HG03175 (cell line): Measurements from ENCODE around the gene PDZD2.
"Not testable (repeated sequence)": the region's sequence is repeated elsewhere in the genome, so short reads cannot be mapped to it uniquely, and the experiment has no call there.

Experiments
- ATAC-seq: cut with Tn5 transposase; IDR thresholded peaks from one replicate; pipeline ENCODE4 v1.9.1; 2021; ENCODE audit warnings: mild to moderate bottlenecking, moderate library complexity; ENCODE audit not compliant: unreplicated experiment

Gene PDZD2

DNA sequence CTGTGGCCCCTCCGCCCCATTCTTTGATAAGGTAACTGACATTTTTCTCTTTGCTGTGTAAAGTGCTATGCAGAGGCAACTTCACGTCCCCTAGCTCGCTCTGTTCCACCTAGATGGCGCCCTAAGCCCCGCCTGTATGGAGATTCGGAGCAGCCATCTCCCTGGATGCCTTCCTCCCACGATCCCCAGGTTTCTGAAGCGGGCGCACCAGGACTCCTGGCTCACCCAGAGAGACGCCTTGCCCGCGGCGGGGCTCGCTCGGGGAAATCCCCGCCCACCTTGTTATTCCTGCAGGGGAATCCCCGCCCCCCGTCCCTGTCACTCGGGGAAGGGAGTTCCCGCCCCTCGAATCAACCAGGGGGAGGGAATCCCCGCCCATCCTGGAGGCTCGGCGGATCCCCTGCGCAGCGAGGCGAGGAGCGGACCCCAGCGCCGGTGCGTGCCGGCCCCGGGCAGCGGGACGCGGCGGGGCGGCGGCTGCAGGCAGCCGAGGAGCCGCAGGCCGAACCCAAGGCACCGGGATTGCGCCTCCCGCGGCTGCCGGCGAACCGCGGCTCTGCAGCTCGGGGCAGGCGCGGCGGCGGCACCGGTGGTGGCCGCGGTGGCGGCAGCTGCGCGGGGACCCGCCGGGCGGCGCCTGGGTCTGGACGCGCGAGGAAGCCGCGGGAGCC is at the start of gene PDZD2:
Gene PDZD2, plus strand, starts transcription at position 384 of the 671 bp plus-strand sequence.
- peak; percentile 83 for ATAC-seq

DNA sequence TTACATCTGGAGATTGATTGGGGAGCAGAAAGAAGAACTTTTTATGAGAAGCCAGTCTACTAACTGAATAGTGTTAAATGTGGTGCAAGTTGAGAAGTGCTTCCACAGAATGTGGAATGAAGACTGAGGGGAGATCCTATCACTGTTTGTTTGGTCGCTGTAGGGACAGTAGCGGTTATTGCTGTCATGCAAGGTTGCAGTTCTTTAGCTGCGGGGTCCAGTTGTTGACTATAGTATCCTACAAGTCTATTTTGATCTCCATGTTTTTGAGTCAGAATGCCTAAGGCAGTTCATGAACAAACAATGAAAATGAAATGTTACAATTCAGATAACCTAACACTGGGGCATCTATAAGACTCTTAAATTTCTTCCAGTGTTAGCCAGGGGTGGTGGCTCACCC is 45.3 kb upstream of the PDZD2 start:
- no peak for ATAC-seq

DNA sequence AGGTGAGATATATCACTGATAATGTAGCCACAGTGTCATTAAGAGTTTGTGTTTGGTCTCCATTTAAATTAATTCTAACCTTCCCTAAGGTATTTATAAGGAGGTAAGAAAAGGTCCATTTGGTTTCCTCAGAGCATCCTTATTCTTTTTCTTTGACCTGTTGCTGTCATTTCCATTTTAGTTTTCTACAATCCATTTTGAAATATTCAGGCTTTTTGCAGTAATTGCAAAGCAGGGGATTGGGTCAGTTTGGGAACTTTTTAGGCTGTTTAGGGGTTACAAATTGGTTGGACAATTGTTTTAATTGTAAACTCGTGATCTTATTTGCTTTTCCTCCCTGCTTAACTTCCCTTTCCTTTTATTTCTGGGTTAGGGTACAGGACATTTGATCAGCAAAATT is 42.6 kb upstream of the PDZD2 start:
- ATAC-seq = no peak

DNA sequence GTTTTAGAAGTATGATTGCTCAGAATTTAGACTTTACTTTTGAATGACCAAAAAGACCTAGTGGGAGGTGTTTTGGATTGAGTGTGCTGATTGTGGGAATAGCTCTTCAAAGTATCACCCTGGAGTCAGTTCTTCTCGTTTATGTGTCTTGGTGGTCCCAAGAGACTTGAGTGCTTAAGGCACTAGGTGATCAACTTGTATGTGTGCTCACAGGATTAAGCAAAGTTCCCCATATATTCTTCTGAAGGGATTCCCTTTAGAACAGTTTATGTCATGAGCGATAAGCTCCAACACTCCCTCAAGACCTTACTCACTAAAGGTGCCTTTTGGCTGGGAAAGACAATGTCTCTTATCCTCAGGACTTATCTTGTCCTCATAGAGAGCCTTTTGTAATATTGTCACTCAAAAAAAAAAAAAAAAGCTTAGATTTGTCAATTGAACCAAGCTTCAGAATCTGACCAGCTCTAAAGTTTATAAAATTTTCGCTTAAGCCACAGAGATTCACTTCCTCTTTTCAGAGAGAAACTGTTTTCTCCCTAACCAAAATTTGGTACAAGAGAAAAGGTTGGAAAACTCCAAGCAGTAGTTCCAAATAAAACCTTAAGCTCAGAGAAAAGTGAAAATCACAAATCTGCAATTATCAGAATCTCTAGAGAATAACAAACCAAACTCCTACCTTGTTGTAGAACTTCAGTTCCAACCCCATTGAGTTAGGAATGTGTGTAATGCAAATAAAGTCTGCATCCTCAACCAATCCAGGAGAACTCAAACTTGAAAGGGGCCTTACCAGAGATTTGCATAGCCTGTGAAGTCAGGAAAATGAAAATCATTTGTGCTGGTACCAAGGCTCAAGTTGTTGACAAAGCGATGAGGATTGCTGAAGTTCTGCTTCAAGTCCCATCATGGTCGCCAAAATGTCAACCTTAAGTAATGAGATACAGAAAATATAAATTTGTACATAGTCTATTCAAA is 40.0 kb upstream of the PDZD2 start:
- ATAC-seq = no peak

DNA sequence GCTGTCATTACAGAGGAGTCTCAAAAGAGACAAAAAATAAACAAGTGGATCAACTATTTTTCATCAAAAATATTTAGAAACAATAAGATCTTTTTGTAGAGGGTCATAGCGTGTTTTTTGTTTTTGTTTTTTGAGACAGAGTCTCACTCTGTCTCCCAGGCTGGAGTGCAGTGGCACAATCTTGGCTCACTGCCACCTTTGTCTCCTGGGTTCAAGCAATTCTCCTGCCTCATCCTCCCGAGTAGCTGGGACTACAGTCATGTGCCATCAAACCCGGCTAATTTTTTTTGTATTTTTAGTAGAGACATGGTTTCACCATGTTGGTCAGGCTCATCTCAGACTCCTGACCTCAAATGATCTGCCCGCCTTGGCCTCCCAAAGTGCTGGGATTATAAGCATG is 36.6 kb upstream of the PDZD2 start:
- ATAC-seq = not testable (repeated sequence)

DNA sequence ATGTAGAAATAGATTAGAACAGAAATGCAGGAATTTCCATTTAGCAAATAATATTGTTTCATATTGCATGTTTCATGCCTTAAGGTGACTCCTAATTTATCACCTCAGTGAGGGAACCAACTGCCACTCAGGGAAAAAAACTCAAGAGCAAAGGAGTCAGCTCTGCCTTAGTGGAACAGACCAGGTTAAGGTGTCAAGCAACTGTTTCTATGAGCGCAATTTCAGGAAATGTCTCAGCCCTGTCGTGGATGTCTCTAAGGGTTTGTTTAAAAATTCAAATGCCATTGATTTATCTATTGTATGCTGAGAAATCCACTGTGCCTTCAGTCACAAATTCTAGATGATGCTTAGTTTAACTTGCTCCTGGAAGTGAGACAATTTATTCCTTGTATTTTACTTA is 34.7 kb upstream of the PDZD2 start:
- ATAC-seq = no peak

DNA sequence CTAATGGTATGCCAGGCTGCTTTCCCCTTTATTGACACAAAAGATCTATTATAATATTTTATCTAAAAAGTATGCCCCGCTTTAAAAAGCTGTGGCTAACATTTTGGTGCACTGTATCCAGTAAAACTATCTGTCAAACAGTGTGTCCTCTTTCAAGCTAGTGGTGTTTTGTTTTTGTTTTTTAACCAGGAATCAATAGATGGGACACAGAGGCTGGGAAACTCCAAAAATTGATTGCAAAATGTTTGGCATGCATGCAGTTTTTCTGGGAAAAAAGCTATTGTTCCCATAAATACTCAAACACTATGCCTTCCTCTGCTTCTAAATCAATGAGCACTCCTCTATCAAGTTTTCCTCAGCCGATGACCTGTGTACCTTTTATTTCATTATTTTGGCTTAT is 34.3 kb upstream of the PDZD2 start:
- no peak for ATAC-seq

DNA sequence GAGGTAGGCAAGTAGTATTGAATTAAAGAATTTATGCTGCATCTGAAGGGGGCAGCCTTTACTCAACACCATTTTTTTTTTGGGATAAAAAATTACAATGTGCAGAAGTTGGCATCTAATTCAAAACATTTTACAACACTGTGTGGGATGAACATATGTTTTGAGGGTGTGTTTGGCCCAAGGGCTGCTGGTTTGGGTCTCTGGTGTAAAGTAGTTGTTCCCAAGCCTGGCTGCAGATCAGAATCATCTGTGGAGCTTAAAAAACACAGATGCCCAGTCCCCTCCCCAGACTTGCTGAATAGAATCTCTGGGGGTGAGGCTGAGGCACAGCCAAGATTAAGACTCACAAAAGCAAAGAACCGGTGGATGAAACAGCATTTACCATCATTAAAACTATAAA is 33.0 kb upstream of the PDZD2 start:
- ATAC-seq = no peak

DNA sequence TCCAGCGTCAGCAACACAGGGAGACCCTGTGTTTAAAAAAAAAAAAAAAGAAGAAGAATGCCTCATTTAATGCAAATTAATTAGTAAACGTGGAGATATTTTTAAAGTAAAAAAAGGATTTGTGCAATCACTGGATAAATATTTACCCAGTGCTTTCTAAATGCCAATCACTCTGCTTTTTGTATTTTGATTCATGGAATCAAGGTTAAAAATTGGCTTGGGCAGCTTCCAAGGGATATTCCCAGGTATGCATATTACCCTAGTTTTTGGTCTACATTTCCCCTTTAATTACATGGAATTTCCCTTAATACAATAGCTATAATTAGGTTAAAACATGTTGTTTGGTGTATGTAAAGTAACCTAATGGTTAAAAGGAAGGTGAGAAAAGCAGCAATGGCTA is 31.4 kb upstream of the PDZD2 start:
- ATAC-seq = no peak

DNA sequence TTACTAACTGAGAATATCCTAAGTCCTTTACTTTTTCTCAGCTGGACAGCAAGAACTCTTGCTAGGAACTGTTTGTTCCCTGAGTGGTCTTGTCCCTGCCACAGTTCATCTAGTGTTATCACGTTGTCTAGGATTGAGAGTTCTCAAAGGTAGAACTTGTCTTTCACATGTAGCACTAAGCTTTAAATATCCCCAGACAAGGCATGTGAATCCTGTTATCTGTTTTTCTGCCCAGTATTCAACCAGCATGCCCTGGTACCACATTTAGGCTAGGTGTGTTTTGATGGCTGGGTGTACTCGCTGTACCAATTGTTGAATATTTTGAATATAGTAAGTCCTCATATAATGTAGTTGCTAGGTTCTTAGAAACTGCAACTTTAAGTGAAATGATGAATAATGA is 27.9 kb upstream of the PDZD2 start:
- no peak for ATAC-seq

DNA sequence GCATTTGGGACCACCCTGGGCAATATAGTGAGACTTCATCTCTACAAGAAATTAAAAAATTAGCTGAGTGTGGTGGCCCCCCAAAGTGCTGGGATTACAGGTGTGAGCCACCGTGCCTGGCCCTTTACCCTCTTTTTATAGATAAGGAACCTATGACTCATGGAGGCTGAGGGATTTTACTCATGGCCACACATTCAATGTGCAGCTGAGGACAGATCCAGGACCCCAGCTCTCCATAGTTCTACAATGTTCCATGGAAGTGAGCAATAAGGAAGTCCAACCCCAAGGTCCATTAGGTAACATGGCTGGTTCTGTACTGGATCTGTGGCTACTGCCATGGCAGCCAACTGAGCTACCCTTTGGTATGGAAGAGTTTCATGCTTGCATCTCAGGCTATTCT is 25.3 kb upstream of the PDZD2 start:
- no peak for ATAC-seq

DNA sequence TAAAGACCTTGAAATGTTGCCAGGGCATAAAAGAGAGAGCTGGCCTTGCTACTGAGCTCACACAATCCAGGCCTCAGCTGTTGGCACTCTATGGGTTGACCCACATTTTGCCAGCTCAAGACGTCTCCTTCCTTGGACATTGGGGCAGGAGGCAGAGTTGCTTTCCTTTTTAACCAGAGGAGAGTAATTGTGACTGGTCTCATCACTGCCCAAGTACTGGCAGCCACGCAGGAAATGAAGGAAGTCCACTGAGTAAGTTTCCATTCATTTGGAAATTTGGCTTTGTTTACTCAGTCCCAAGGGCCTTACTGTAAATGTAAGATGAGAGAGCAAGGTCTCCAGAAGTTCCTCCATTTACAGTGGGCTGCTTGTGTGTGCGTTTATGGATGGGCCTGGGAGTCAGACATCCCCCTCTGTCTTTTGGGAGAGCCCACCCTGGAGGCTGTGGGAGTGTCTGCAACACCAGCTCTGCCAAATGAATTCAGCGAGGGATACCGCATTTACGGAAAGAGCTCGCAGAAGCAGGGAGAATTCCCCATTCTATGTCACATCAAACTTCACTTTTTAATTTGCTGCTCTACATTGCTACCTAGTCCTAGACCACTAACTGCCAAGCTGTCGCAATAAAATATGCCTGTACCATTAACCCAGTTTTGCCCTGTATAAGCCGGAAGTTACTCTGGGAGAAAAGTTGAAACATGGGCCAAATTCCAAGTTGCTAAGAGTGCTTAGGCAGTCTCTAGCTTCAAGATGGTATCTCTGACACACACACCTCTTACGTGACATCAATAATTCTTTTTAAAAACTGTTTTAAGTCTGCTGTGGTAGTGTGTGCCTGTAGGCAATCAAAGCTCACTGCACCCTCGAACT is 24.5 kb upstream of the PDZD2 start:
- no peak for ATAC-seq

DNA sequence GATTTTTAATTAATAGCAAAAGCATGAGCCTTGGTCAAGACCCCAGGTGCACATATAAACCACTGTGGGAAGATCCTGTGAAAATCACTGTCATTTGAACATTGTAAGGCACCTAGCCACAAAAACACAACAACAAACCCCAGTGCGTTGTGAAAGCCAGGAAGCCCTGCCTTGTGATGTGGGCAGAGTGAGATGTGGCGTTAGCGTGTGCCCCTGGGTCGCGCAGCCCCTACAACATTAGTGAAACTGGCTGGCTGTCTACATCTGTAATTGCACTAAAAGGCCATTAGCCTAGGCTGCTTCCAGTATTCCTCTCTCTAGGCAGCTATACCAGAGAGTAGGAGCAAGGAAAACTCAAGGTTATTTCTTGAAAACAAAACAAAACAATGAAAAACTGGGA is 21.1 kb upstream of the PDZD2 start:
- no peak for ATAC-seq

DNA sequence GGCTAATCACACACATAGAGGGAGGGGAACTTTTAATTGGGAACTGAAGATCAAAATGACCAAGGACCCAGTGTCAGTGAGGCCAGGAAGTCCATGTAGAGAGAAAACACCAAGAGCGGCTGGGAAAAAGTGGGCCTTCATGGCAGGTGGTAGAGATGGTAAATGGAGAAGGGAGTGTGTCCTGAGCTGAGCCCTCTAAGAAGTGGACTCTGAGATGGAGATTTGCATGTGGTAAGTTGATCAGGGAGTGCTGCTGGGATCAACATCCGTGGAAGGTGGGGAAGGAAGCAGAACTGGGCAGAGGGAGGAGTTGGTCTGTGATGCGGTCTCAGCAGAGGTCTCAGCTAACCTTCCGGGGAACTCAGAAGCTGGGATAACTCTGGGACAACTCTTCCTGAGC is 18.9 kb upstream of the PDZD2 start:
- ATAC-seq = no peak

DNA sequence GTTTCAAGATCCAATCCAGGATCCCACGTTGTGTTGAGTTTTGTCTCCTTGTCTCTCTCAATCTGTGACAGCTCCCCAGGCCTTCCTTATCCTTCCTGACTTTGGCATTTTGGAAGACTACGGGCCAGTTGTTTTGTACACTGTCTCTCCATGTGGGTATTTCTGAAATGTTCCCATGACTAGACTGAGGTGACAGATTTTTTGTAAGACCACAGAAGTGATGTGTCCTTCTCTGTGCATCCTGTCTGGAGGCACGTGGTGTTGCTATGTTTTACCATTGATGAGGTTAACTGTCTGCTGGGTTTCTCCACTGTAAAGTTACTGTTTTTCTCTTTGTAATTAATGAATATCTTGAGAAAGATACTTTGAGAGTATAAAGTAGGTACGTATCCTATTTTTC is 15.7 kb upstream of the PDZD2 start:
- no peak for ATAC-seq

DNA sequence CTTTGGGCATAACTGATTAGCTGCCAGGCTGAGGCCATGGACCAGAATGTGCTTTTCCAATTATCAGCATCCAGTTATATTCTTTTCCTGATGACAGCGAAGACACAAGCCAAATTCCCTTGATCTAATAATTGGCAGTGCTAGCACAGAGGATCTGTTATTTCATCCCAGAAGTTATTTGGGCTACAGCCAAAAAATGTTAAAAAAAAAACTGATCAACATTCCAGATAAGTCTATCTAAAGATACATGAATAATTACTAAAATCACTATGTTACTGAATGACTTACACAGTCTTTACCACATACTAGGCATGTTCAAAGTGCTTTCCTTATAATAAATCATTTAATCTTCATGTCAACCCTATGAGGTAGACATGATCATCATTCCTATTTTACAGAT is 13.5 kb upstream of the PDZD2 start:
- no peak for ATAC-seq

DNA sequence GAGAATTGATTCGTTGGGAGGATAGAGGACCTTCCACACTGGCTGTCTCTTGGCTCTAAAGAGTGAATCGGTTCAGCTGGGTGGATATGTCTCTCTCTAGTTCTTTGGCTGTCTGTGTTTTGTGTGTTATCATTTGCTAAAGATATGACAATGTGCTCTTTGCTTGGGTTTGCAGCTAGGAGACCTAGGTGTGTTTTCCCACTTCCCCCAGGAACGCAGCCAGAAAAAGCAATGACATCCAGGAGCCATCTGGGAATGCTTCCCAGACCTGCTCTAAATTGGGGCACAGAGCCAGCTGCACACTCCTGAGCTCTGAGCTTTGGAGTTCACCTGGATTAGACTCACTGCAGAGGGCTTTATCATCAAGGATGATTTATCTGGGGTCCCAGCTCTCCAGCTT is 12.8 kb upstream of the PDZD2 start:
- ATAC-seq = no peak

DNA sequence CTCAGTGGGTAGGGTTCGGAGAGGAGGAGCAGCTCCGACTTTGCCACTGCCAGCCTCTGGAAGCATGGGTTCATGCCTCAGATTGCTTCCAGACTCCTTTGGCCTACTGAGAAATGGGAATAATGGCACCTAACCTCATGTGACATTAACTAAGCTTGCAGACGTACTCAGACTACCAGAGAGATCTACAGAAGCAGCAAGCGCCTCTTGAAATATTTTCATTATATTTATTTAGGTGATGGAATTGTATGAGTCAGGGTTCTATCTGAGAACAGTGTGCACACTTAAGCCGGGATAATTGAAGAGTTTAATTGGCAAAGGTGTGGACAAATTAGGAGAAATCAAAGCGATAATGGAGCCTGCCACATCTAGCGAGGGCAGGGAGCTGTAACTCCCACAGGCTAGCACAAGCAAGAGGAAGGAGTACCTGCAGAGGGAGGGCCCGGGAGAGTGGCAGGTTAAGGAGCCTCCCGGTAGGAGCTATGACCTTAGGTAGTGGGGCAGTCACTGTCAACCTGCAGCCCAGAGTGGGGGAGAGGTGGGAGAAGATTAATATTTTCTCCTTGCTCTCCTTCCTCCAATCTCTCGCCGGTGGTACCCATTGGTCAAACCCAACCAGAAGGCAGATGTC is 12.2 kb upstream of the PDZD2 start:
- ATAC-seq = no peak

DNA sequence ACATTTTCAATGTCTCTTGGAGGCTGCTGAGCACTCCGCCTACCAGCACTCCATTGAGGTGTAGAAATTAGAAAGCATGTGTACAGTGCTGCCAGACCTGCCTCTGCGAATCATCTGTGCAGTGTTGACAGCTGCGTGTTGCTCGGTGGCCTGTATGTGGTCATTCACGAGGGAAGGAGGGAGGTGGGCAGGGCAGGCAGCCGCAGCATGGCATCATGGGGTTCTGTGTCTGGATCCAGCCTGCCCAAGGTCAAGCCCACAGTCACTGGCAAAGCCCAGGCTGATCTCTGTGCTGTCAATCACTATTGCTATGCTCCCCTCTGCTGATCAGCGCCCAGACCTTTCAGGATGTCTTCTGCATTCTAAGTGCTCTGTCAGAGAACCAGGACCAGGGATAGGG is 8.0 kb upstream of the PDZD2 start:
- ATAC-seq = no peak

DNA sequence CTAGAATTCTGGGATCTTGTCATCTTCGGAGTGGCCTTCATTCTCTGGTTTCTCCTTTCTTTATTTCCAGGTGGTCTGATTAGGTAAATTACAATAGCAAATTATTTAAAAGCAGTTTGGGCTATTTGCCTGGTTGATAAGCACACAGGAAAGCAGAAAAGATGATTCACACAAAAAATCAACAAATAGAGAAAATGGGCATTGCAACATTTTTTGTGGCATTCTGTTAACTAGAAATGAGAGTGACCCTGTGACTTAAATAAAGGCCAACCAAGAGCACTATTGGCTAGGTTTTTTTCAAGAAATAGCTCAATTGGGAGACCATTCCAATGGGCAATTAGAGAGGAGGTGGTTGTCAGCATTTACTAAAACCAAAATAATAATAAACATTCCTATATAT is 6.5 kb upstream of the PDZD2 start:
- no peak for ATAC-seq

DNA sequence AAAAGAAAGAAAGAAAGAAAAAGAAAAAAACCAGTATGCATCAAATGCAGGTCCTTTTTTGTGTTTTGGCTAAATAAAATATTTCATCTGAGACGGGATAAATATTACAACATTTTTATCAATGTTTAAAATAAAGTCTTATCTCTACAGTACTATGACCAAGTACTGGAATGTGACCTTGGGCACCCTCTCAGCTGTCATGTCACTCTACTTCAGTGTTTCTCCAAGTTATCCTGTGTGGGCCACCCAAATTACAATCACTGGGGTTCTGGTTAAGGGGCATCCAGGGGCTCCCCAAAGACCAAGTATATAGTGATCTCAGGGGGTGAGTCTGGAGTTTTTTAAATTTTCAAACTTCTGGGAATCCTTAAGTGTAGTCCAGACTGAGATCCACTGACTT is 3.5 kb upstream of the PDZD2 start:
- no peak for ATAC-seq
